Testis (tissue), 2 donors: ENCODE results near the gene SUN1.

Experiments
- CTCF ChIP-seq, 3 experiments: fragments of 450-650 bp in 2 of 3; fragments of 200-600 bp in 1 of 3; sonication (generic) in 1 of 3; IDR thresholded peaks; one replicate each; pipeline ENCODE4 v1.5.1; 2016 to 2019; ENCODE audit warnings: antibody characterized with exemption in 3 of 3, mild to moderate bottlenecking in 2 of 3, moderate library complexity in 1 of 3
- POLR2A ChIP-seq: fragments of 450-650 bp; IDR thresholded peaks from one replicate; pipeline ENCODE4 v1.6.1; 2017; ENCODE audit warnings: antibody characterized with exemption, mild to moderate bottlenecking, moderate library complexity

DNA sequence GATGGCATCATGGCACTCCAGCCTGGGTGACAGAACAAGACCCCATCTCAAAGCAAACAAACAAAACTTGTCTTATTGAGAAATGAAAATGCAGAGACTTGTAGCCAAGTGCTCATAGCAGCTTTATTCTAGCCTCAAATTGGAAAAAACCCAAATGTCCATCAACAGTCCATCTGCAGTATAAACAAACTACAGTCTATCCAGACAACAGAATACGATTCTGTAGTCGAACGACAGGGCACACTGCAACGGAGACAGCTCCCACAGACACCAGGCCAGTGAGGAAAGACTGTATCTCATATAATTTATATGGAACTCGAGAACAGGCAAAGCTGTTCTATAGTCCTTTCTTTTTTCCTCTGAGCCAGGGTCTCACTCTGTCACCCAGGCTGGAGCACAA lies 40.8 kb upstream of the SUN1 start:
- TF ChIP-seq POLR2A (no peak), CTCF (IDR thresholded peaks at IDR 0.05) (no peak)
